ENCODE measurements around the gene NXT1. TPM values are rescaled to one million over a fixed set of nuclear protein-coding genes. Genes with fewer than 3 reads are reported as not detected.

The NXT1 gene
- total RNA-seq = 11.6 and 33.5 TPM in 2 replicates

GRCh38 chr20:23350196-23350903 is at the start of gene NXT1:
Gene NXT1 (plus strand): TSS chr20:23350791. CDS start chr20:23354042, 3,251 bp downstream.

GRCh38 chr20:23361476-23362391 is 11.1 kb downstream of the NXT1 start, which contains the start of gene GZF1:
Gene GZF1 (plus strand): TSS chr20:23362182. CDS start chr20:23364384, 2,202 bp downstream.

Other genes starting within 250 kb of the NXT1 start
- 11.0 and 24.7 TPM in 2 replicates for gene GZF1, start 11.4 kb downstream of the NXT1 start, total RNA-seq
- gene NAPB, start 70.7 kb downstream of the NXT1 start, total RNA-seq = 2.4 and 4.3 TPM in 2 replicates
- not detected in 2 replicates for gene CSTL1, start 88.9 kb downstream of the NXT1 start, total RNA-seq
- not detected in 2 replicates for gene CST11, start 102.1 kb downstream of the NXT1 start, total RNA-seq
- not detected in 2 replicates for gene CST8, start 140.3 kb downstream of the NXT1 start, total RNA-seq
- gene CST9L, start 217.7 kb downstream of the NXT1 start, total RNA-seq = not detected in 2 replicates

Data from pericardium fibroblast (primary cell).